HepG2 (cell line): ENCODE results near the gene UNC50. TPM values are rescaled to one million over a fixed set of nuclear protein-coding genes. Genes with fewer than 3 reads are reported as not detected.

Experiments
- ARID2 ChIP-seq: sonication (generic); formaldehyde crosslinking; IDR thresholded peaks from 2 replicates; pipeline ENCODE4 v1.8.1; 2022; ENCODE audit warnings: mild to moderate bottlenecking, missing genetic modification reagents, borderline replicate concordance
- GATAD2A ChIP-seq: IDR thresholded peaks from 2 replicates; pipeline ENCODE4 v1.6.1; 2016
- KDM5B ChIP-seq: sonication (generic); formaldehyde crosslinking; IDR thresholded peaks from 2 replicates; pipeline ENCODE4 v1.4.0; 2020; ENCODE audit warnings: missing genetic modification reagents, mild to moderate bottlenecking, borderline replicate concordance
- KDM6A ChIP-seq: IDR thresholded peaks from 2 replicates; pipeline ENCODE4 v1.6.1; 2016; ENCODE audit warnings: low read depth
- MAFG ChIP-seq: sonication (generic); formaldehyde crosslinking; IDR thresholded peaks from 2 replicates; pipeline ENCODE4 v1.5.1; 2020; ENCODE audit warnings: mild to moderate bottlenecking, missing genetic modification reagents
- MXD4 ChIP-seq: IDR thresholded peaks from 2 replicates; pipeline ENCODE4 v1.6.1; 2016; ENCODE audit warnings: mild to moderate bottlenecking, missing biosample characterization, missing genetic modification reagents
- NR2C2 ChIP-seq: sonication (generic); formaldehyde crosslinking; IDR thresholded peaks from 2 replicates; pipeline ENCODE4 v1.4.0; 2020; ENCODE audit warnings: missing genetic modification reagents, mild to moderate bottlenecking, moderate library complexity, borderline replicate concordance
- PAX8 ChIP-seq: sonication (generic); formaldehyde crosslinking; IDR thresholded peaks from 2 replicates; pipeline ENCODE4 v1.8.0; 2022; ENCODE audit warnings: mild to moderate bottlenecking, missing genetic modification reagents, borderline replicate concordance
- RBM39 ChIP-seq: fragments of 200-400 bp; formaldehyde crosslinking; IDR thresholded peaks from one replicate; pipeline ENCODE4 v1.6.1; 2018; ENCODE audit warnings: antibody characterized with exemption, mild to moderate bottlenecking, low read depth, low read length; ENCODE audit not compliant: poor library complexity, severe bottlenecking
- REPIN1 ChIP-seq: sonication (generic); formaldehyde crosslinking; IDR thresholded peaks from 2 replicates; pipeline ENCODE4 v1.8.0; 2022; ENCODE audit warnings: missing genetic modification reagents, low read depth, mild to moderate bottlenecking, borderline replicate concordance
- ZBTB38 ChIP-seq: sonication (generic); formaldehyde crosslinking; IDR thresholded peaks from 2 replicates; pipeline ENCODE4 v1.5.1; 2020; ENCODE audit warnings: mild to moderate bottlenecking, missing genetic modification reagents
- ZNF17 ChIP-seq: sonication (generic); formaldehyde crosslinking; IDR thresholded peaks from 2 replicates; pipeline ENCODE4 v1.5.0; 2020; ENCODE audit warnings: mild to moderate bottlenecking, missing genetic modification reagents
- ZNF484 ChIP-seq: sonication (generic); formaldehyde crosslinking; IDR thresholded peaks from 2 replicates; pipeline ENCODE4 v1.5.1; 2020; ENCODE audit warnings: mild to moderate bottlenecking, low read depth, missing genetic modification reagents, borderline replicate concordance
- polyA plus RNA-seq, 8 experiments: library from polyadenylated mRNA; depleted of rRNA in 3 of 8; stranded (reverse) in 7 of 8; unstranded in 1 of 8; fragments of >200 nt; fragmentation: Illumina TruSeq in 4 of 8; extraction: Trizol in 4 of 8; gene quantifications; 2 replicates each; pipeline versions ENCODE4 v1.2.1 to v1.2.3, GENCODE V29; 2011 to 2016; ENCODE audit warnings: low read depth in 4 of 8, missing spikeins in 1 of 8, mixed read lengths in 1 of 8; ENCODE audit not compliant: insufficient read depth in 1 of 8
- total RNA-seq, 5 experiments: library from RNA; depleted of rRNA; stranded (reverse); fragments of >200 nt; fragmentation: Illumina TruSeq; extraction: Trizol; gene quantifications; 2 replicates each; pipeline ENCODE4 v1.2.3, GENCODE V29; 2016; ENCODE audit warnings: low read depth in 1 of 5
- TF ChIP-seq, protein P1 (sequence below): sonication (generic); formaldehyde crosslinking; IDR thresholded peaks from 2 replicates; pipeline ENCODE4 v1.5.0; 2020; ENCODE audit warnings: mild to moderate bottlenecking, missing genetic modification reagents
- TF ChIP-seq, protein P2 (sequence below): sonication (generic); formaldehyde crosslinking; IDR thresholded peaks from 2 replicates; pipeline ENCODE4 v1.4.0; 2020; ENCODE audit warnings: mild to moderate bottlenecking, missing genetic modification reagents
- TF ChIP-seq, protein P3 (sequence below): conservative IDR thresholded peaks from 2 replicates; pipeline ENCODE4 v1.6.1; 2018; ENCODE audit warnings: missing genetic modification reagents
- TF ChIP-seq, protein P4 (sequence below): sonication (generic); formaldehyde crosslinking; IDR thresholded peaks from 2 replicates; pipeline ENCODE4 v1.4.0; 2020; ENCODE audit warnings: missing genetic modification reagents; ENCODE audit errors: not compliant biosample characterization
- TF ChIP-seq, protein P5 (sequence below): sonication (generic); formaldehyde crosslinking; IDR thresholded peaks from 2 replicates; pipeline ENCODE4 v1.4.0; 2020; ENCODE audit warnings: missing genetic modification reagents

UNC50 gene
- total and polyA plus RNA-seq, 2 of the 13 experiments (the other 11 are each of a cell fraction or from before 2014, with no cell fraction given) = 92.6 to 95.6 TPM

DNA sequence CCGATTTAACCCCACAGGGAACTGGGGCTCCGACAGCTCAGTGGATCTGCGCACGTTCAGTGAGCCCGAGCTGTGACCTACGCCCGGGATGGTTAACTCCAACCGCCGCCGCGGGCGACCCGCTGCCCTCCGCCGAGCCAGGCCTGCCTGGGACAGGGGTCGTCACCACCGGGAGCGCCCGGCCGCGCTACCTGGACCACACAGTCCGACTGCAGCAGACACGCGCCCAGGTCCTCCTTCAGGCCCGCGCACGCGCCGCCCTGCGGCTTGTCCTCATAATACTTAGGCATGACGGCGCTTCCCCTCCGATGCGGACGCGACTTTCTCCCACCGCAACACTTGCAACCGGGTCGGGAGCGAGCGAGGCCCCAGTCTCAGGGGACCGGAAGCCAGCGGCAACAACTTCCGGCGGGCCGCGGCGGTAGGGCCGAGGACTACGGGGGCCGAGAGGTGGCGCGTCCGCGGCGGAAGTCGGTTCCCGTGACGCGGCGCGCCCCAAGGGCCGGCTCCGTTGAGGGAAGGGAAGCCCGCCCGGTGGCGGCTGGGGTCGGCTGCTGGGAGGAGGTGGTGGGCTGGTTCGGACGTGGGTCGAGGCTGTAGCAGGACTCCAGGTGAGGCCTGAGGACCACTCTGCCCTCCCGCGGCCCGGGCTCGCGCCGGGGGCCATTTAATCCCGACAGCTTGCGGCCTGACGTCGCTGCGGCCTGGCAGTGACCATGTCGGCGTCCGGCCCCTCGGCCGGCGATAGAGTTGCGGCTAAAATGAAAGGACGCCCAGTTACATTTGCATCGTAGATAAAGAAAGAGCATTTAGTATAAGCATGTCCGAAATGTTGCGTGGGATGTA lies at the start of gene UNC50, which contains the start of gene COA5 (continued):
- TF ChIP-seq, protein P1, sequence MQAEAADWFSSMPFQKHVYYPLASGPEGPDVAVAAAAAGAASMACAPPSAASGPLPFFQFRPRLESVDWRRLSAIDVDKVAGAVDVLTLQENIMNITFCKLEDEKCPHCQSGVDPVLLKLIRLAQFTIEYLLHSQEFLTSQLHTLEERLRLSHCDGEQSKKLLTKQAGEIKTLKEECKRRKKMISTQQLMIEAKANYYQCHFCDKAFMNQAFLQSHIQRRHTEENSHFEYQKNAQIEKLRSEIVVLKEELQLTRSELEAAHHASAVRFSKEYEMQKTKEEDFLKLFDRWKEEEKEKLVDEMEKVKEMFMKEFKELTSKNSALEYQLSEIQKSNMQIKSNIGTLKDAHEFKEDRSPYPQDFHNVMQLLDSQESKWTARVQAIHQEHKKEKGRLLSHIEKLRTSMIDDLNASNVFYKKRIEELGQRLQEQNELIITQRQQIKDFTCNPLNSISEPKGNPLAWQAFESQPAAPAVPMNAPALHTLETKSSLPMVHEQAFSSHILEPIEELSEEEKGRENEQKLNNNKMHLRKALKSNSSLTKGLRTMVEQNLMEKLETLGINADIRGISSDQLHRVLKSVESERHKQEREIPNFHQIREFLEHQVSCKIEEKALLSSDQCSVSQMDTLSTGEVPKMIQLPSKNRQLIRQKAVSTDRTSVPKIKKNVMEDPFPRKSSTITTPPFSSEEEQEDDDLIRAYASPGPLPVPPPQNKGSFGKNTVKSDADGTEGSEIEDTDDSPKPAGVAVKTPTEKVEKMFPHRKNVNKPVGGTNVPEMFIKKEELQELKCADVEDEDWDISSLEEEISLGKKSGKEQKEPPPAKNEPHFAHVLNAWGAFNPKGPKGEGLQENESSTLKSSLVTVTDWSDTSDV = peak; percentile 99
- TF ChIP-seq, protein P2, sequence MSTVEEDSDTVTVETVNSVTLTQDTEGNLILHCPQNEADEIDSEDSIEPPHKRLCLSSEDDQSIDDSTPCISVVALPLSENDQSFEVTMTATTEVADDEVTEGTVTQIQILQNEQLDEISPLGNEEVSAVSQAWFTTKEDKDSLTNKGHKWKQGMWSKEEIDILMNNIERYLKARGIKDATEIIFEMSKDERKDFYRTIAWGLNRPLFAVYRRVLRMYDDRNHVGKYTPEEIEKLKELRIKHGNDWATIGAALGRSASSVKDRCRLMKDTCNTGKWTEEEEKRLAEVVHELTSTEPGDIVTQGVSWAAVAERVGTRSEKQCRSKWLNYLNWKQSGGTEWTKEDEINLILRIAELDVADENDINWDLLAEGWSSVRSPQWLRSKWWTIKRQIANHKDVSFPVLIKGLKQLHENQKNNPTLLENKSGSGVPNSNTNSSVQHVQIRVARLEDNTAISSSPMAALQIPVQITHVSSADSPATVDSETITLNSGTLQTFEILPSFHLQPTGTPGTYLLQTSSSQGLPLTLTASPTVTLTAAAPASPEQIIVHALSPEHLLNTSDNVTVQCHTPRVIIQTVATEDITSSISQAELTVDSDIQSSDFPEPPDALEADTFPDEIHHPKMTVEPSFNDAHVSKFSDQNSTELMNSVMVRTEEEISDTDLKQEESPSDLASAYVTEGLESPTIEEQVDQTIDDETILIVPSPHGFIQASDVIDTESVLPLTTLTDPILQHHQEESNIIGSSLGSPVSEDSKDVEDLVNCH (CRISPR knock-in tag) = 0 out of 2 replicates have a peak, but pooled peaks have one; percentile 20
- TF ChIP-seq KDM5B = peak; percentile 92
- TF ChIP-seq ZNF17 (CRISPR knock-in tag) = peak; percentile 94; the same call in 1 of the 2 replicates
- TF ChIP-seq, protein P3, sequence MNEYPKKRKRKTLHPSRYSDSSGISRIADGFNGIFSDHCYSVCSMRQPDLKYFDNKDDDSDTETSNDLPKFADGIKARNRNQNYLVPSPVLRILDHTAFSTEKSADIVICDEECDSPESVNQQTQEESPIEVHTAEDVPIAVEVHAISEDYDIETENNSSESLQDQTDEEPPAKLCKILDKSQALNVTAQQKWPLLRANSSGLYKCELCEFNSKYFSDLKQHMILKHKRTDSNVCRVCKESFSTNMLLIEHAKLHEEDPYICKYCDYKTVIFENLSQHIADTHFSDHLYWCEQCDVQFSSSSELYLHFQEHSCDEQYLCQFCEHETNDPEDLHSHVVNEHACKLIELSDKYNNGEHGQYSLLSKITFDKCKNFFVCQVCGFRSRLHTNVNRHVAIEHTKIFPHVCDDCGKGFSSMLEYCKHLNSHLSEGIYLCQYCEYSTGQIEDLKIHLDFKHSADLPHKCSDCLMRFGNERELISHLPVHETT (CRISPR knock-in tag) = peak; percentile 98
- TF ChIP-seq PAX8 (CRISPR knock-in tag) = peak; percentile 96
- 0 out of 2 replicates have a peak, but pooled peaks have one; percentile 2 for TF ChIP-seq KDM6A (CRISPR knock-in tag)
- TF ChIP-seq ZBTB38 (CRISPR knock-in tag) = peak; percentile 94
- TF ChIP-seq ZNF484 = no peak; the same call in 1 of the 2 replicates
- TF ChIP-seq, protein P4, sequence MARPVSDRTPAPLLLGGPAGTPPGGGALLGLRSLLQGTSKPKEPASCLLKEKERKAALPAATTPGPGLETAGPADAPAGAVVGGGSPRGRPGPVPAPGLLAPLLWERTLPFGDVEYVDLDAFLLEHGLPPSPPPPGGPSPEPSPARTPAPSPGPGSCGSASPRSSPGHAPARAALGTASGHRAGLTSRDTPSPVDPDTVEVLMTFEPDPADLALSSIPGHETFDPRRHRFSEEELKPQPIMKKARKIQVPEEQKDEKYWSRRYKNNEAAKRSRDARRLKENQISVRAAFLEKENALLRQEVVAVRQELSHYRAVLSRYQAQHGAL (CRISPR knock-in tag) = peak; percentile 48
- TF ChIP-seq MAFG (CRISPR knock-in tag) = no peak
- TF ChIP-seq ARID2 = 0 out of 2 replicates have a peak, but pooled peaks have one; percentile 44
- peak; percentile 87; the same call in 1 of the 2 replicates for TF ChIP-seq MXD4 (CRISPR knock-in tag)
- TF ChIP-seq GATAD2A (CRISPR knock-in tag) = peak; percentile 61
- TF ChIP-seq REPIN1 (CRISPR knock-in tag) = peak; percentile 95; the same call in 1 of the 2 replicates
- TF ChIP-seq RBM39 = peak; percentile 95
- TF ChIP-seq, protein P5, sequence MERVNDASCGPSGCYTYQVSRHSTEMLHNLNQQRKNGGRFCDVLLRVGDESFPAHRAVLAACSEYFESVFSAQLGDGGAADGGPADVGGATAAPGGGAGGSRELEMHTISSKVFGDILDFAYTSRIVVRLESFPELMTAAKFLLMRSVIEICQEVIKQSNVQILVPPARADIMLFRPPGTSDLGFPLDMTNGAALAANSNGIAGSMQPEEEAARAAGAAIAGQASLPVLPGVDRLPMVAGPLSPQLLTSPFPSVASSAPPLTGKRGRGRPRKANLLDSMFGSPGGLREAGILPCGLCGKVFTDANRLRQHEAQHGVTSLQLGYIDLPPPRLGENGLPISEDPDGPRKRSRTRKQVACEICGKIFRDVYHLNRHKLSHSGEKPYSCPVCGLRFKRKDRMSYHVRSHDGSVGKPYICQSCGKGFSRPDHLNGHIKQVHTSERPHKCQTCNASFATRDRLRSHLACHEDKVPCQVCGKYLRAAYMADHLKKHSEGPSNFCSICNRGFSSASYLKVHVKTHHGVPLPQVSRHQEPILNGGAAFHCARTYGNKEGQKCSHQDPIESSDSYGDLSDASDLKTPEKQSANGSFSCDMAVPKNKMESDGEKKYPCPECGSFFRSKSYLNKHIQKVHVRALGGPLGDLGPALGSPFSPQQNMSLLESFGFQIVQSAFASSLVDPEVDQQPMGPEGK (CRISPR knock-in tag) = peak; percentile 80
- TF ChIP-seq NR2C2 (CRISPR knock-in tag) = peak; percentile 94
